Measurements from ENCODE around the gene FGF14.
A peak's percentile ranks its signal among the peaks of the same experiment; 100 is the strongest.

The FGF14 gene

GRCh38 chr13:102401766-102402165 lies at the start of gene FGF14:
FGF14 (minus strand) TSS chr13:102402048.
- DNase-seq (ENCODE audit: low spot score): no peak

GRCh38 chr13:102443249-102443648 lies 41.4 kb upstream of the FGF14 start:
- no peak for DNase-seq (ENCODE audit: low spot score)

GRCh38 chr13:102441085-102441484 lies 39.2 kb upstream of the FGF14 start:
- DNase-seq (ENCODE audit: low spot score): no peak

GRCh38 chr13:102440259-102440936 lies 38.5 kb upstream of the FGF14 start:
- no peak for DNase-seq (ENCODE audit: low spot score)

GRCh38 chr13:102422690-102423089 lies 20.8 kb upstream of the FGF14 start:
- no peak for DNase-seq (ENCODE audit: low spot score)

- peak; percentile 46 for DNase-seq (ENCODE audit: low spot score)
Observed at GRCh38 chr13:102405499-102406100, 3.8 kb upstream of the FGF14 start.

- DNase-seq (ENCODE audit: low spot score): peak; percentile 87
Observed at GRCh38 chr13:102402290-102402689, 442 bp upstream of the FGF14 start.

- DNase-seq (ENCODE audit: low spot score): no peak
Observed at GRCh38 chr13:102401265-102401664, 583 bp downstream of the FGF14 start.

- no peak for DNase-seq (ENCODE audit: low spot score)
Observed at GRCh38 chr13:102400675-102401145, 1.1 kb downstream of the FGF14 start.

GRCh38 chr13:102399791-102400674 lies 1.8 kb downstream of the FGF14 start:
- no peak for DNase-seq (ENCODE audit: low spot score)

- DNase-seq (ENCODE audit: low spot score): no peak
Observed at GRCh38 chr13:102395939-102396338, 5.9 kb downstream of the FGF14 start.

GRCh38 chr13:102395174-102395573 lies 6.7 kb downstream of the FGF14 start:
- DNase-seq (ENCODE audit: low spot score): no peak

GRCh38 chr13:102394158-102395053 lies 7.4 kb downstream of the FGF14 start:
- peak; percentile 98 for DNase-seq (ENCODE audit: low spot score)

- DNase-seq (ENCODE audit: low spot score): no peak
Observed at GRCh38 chr13:102392481-102393209, 9.2 kb downstream of the FGF14 start.

GRCh38 chr13:102386461-102386860 lies 15.4 kb downstream of the FGF14 start:
- no peak for DNase-seq (ENCODE audit: low spot score)

GRCh38 chr13:102380012-102380411 lies 21.8 kb downstream of the FGF14 start:
- DNase-seq (ENCODE audit: low spot score): no peak

GRCh38 chr13:102376318-102376717 lies 25.5 kb downstream of the FGF14 start:
- no peak for DNase-seq (ENCODE audit: low spot score)

- no peak for DNase-seq (ENCODE audit: low spot score)
Observed at GRCh38 chr13:102374726-102375125, 27.1 kb downstream of the FGF14 start.

GRCh38 chr13:102374233-102374632 lies 27.6 kb downstream of the FGF14 start:
- DNase-seq (ENCODE audit: low spot score): no peak

- DNase-seq (ENCODE audit: low spot score): no peak
Observed at GRCh38 chr13:102373221-102373620, 28.6 kb downstream of the FGF14 start.

- DNase-seq (ENCODE audit: low spot score): no peak
Observed at GRCh38 chr13:102369302-102369701, 32.5 kb downstream of the FGF14 start.
